OCI-LY3 (cell line): ENCODE measurements around the gene ZMAT3.
"Not testable (repeated sequence)": the region's sequence is repeated elsewhere in the genome, so short reads cannot be mapped to it uniquely, and the experiment has no call there.

Experiments used
- H2AFZ ChIP-seq: fragments of 200-600, 300-600 bp; shearing (Covaris generic); 2 replicates; pipeline ENCODE4 v1.6.0; 2014; ENCODE audit warnings: antibody characterized with exemption, low read depth, low read length
- H3K27ac ChIP-seq: fragments of 200-600, 300-600 bp; sonication (generic); 2 replicates; pipeline ENCODE4 v1.5.1; 2014; ENCODE audit warnings: mild to moderate bottlenecking, low read length, moderate library complexity, mixed read lengths
- H3K27me3 ChIP-seq: fragments of 200-600, 300-600 bp; sonication (generic); 2 replicates; pipeline ENCODE4 v1.6.1; 2014; ENCODE audit warnings: low read depth, low read length, mixed read lengths
- H3K36me3 ChIP-seq: fragments of 200-600, 300-600 bp; sonication (generic); replicated peaks from 2 replicates; pipeline ENCODE3; 2014; ENCODE audit warnings: low read depth, low read length, mixed read lengths
- H3K4me1 ChIP-seq: fragments of 300-600, 200-600 bp; sonication (generic); 2 replicates; pipeline ENCODE4 v1.6.1; 2014; ENCODE audit warnings: low read length, mixed read lengths
- H3K4me2 ChIP-seq: fragments of 200-600, 300-600 bp; sonication (generic); 2 replicates; pipeline ENCODE4 v1.6.1; 2014; ENCODE audit warnings: low read length, mixed read lengths
- H3K4me3 ChIP-seq: fragments of 300-600, 200-600 bp; sonication (generic); 2 replicates; pipeline ENCODE4 v1.5.1; 2014; ENCODE audit warnings: antibody characterized with exemption, mild to moderate bottlenecking, low read length, moderate library complexity
- H3K79me2 ChIP-seq: fragments of 300-600, 200-600 bp; shearing (Covaris generic); 2 replicates; pipeline ENCODE4 v1.6.1; 2014; ENCODE audit warnings: mild to moderate bottlenecking, low read length, mixed read lengths
- H3K9ac ChIP-seq: fragments of 300-600, 200-600 bp; shearing (Covaris generic); 2 replicates; pipeline ENCODE4 v1.6.0; 2014; ENCODE audit warnings: mild to moderate bottlenecking, low read length, moderate library complexity
- H3K9me3 ChIP-seq: fragments of 200-600, 300-600 bp; shearing (Covaris generic); 2 replicates; pipeline ENCODE4 v1.6.1; 2014; ENCODE audit warnings: low read length, mixed read lengths; ENCODE audit not compliant: insufficient read depth
- H4K20me1 ChIP-seq: fragments of 200-600, 300-600 bp; sonication (generic); 2 replicates; pipeline ENCODE4 v1.6.1; 2016; ENCODE audit warnings: low read length, mixed read lengths; ENCODE audit not compliant: insufficient read depth
- CTCF ChIP-seq: fragments of 200-600, 300-600 bp; sonication (generic); IDR thresholded peaks from 2 replicates; pipeline ENCODE4 v1.5.1; 2014; ENCODE audit warnings: antibody characterized with exemption, low read length, low read depth
- EZH2phosphoT487 ChIP-seq: fragments of 200-600 bp; shearing (Covaris generic); IDR thresholded peaks from 2 replicates; pipeline ENCODE4 v1.6.1; 2018; ENCODE audit warnings: antibody characterized with exemption, mixed run types, low read depth

Gene ZMAT3

GRCh38 chr3:179046497-179047353, 24.9 kb downstream of the ZMAT3 start:
- Histone ChIP-seq H3K4me3 (peak overlapping the region; percentile 62), H3K9ac (peak overlapping the region; percentile 63), H3K4me2 (peak overlapping the region; percentile 74), H3K27ac (peak overlapping the region; percentile 91), H3K27me3 (no peaks in the 10 kb centered on the region), H2AFZ (no peak overlapping the region), H4K20me1 (peaks cover 9% of the 10 kb centered on the region), H3K36me3 (peaks cover 5% of the 10 kb centered on the region), H3K79me2 (peaks cover 89% of the 10 kb centered on the region), H3K4me1 (peaks cover 28% of the 10 kb centered on the region), H3K9me3 (no peaks in the 10 kb centered on the region)
- peak; percentile 38 for TF ChIP-seq CTCF
- TF ChIP-seq EZH2phosphoT487 = no peak

GRCh38 chr3:179045719-179046402, 25.7 kb downstream of the ZMAT3 start:
- Histone ChIP-seq H3K27ac (peak overlapping the region; percentile 91), H4K20me1 (peaks cover 11% of the 10 kb centered on the region), H3K27me3 (no peaks in the 10 kb centered on the region), H3K4me3 (peak overlapping the region; percentile 62), H3K4me1 (peaks cover 28% of the 10 kb centered on the region), H3K9ac (peak overlapping the region; percentile 63), H3K36me3 (peaks cover 5% of the 10 kb centered on the region), H3K9me3 (no peaks in the 10 kb centered on the region), H3K4me2 (peak overlapping the region; percentile 74), H2AFZ (no peak overlapping the region), H3K79me2 (peaks cover 89% of the 10 kb centered on the region)
- TF ChIP-seq CTCF = no peak
- no peak for TF ChIP-seq EZH2phosphoT487

GRCh38 chr3:179038899-179039251, 32.7 kb downstream of the ZMAT3 start:
- H3K4me1 ChIP-seq, H3K9me3 ChIP-seq, H3K27ac ChIP-seq, H3K27me3 ChIP-seq, H3K4me3 ChIP-seq, H2AFZ ChIP-seq, H3K9ac ChIP-seq, H3K4me2 ChIP-seq: not testable (repeated sequence)
- peaks cover 36% of the 10 kb centered on the region for H4K20me1 ChIP-seq
- peaks cover 46% of the 10 kb centered on the region for H3K36me3 ChIP-seq
- peaks cover 81% of the 10 kb centered on the region for H3K79me2 ChIP-seq

GRCh38 chr3:179038216-179038898, 33.3 kb downstream of the ZMAT3 start:
- no peak overlapping the region for H2AFZ ChIP-seq
- no peaks in the 10 kb centered on the region for H3K27me3 ChIP-seq
- H3K9ac ChIP-seq = no peak overlapping the region
- H3K36me3 ChIP-seq = peaks cover 51% of the 10 kb centered on the region
- no peak overlapping the region for H3K4me2 ChIP-seq
- H4K20me1 ChIP-seq = peaks cover 40% of the 10 kb centered on the region
- H3K4me1 ChIP-seq = no peaks in the 10 kb centered on the region; the same call in 1 of the 2 replicates
- no peak overlapping the region for H3K27ac ChIP-seq
- peaks cover 80% of the 10 kb centered on the region for H3K79me2 ChIP-seq
- TF ChIP-seq EZH2phosphoT487 = no peak
- TF ChIP-seq CTCF = no peak
- H3K9me3 ChIP-seq = no peaks in the 10 kb centered on the region
- H3K4me3 ChIP-seq = no peak overlapping the region
